DMS 273 (cell line): Measurements from ENCODE around the gene TTC6.
A peak's percentile ranks its signal among the peaks of the same experiment; 100 is the strongest.
"Not testable (repeated sequence)": the region's sequence is repeated elsewhere in the genome, so short reads cannot be mapped to it uniquely, and the experiment has no call there.

Experiments used
- DNase-seq: peaks from one replicate; lab custom pipeline; 2025; ENCODE audit not compliant: unreplicated experiment; lab: John Stamatoyannopoulos, UW

TTC6 gene

GRCh38 chr14:37594971-37595808 lies at the start of gene TTC6, which contains the start of gene FOXA1:
Gene TTC6 (plus strand): TSS chr14:37595629. CDS start chr14:37622065, 26,436 bp downstream.
Gene FOXA1 (minus strand): TSS chr14:37595249. CDS start chr14:37594972, 277 bp downstream.
- DNase-seq = peak; percentile 87

GRCh38 chr14:37546621-37547447 lies 48.6 kb upstream of the TTC6 start:
- peak; percentile 53 for DNase-seq

- DNase-seq = no peak
Measured at GRCh38 chr14:37550511-37550910, 44.9 kb upstream of the TTC6 start.

- DNase-seq = no peak
Measured at GRCh38 chr14:37551119-37551518, 44.3 kb upstream of the TTC6 start.

GRCh38 chr14:37553935-37554550 lies 41.4 kb upstream of the TTC6 start:
- DNase-seq = no peak

- DNase-seq = not testable (repeated sequence)
Measured at GRCh38 chr14:37555596-37555995, 39.8 kb upstream of the TTC6 start.

- DNase-seq = no peak
Measured at GRCh38 chr14:37558740-37559139, 36.7 kb upstream of the TTC6 start.

- no peak for DNase-seq
Measured at GRCh38 chr14:37559386-37559785, 36.0 kb upstream of the TTC6 start.

- DNase-seq = no peak
Measured at GRCh38 chr14:37563189-37563588, 32.2 kb upstream of the TTC6 start.

- DNase-seq = peak; percentile 28
Measured at GRCh38 chr14:37565550-37565949, 29.9 kb upstream of the TTC6 start.

- DNase-seq = no peak
Measured at GRCh38 chr14:37566811-37567371, 28.5 kb upstream of the TTC6 start.

GRCh38 chr14:37569729-37570128 lies 25.7 kb upstream of the TTC6 start:
- DNase-seq = no peak

- no peak for DNase-seq
Measured at GRCh38 chr14:37571391-37571790, 24.0 kb upstream of the TTC6 start.

GRCh38 chr14:37573356-37573755 lies 22.1 kb upstream of the TTC6 start:
- DNase-seq = no peak

GRCh38 chr14:37579274-37579673 lies 16.2 kb upstream of the TTC6 start:
- peak; percentile 20 for DNase-seq

- DNase-seq = no peak
Measured at GRCh38 chr14:37580146-37580545, 15.3 kb upstream of the TTC6 start.

- DNase-seq = peak; percentile 75
Measured at GRCh38 chr14:37583358-37584210, 11.8 kb upstream of the TTC6 start.

- DNase-seq = no peak
Measured at GRCh38 chr14:37584211-37585100, 11.0 kb upstream of the TTC6 start.

- DNase-seq = no peak
Measured at GRCh38 chr14:37585101-37585511, 10.3 kb upstream of the TTC6 start.
